HepG2 (cell line): ENCODE data around the gene SLIT3. TPM values are rescaled to one million over a fixed set of nuclear protein-coding genes. Genes with fewer than 3 reads are reported as not detected.

Source experiments
- ATAC-seq: fragments of 200-7000 bp; cut with Tn5 transposase; 3 replicates; pipeline ENCODE4 v1.9.1; 2020; ENCODE audit warnings: mild to moderate bottlenecking, moderate library complexity
- BruUV-seq: library from RNA; stranded (reverse); fragments of 400-500 nt; replicated peaks from 2 replicates; lab custom pipeline; 2021; lab: Mats Ljungman, UMichigan
- CTCF ChIA-PET: fragments of 300-600 bp; formaldehyde crosslinking; extraction: SDS; loops from one replicate; lab custom pipeline; 2021; ENCODE audit warnings: low total read pairs, inconsistent platforms, low intra/inter-chr PET ratio; lab: Yijun Ruan, JAX
- POLR2A ChIA-PET: fragments of 350-600 bp; sonication (Branson Sonifier 250); formaldehyde crosslinking; loops from one replicate; lab custom pipeline; 2020; ENCODE audit warnings: antibody characterized with exemption, inconsistent platforms; lab: Yijun Ruan, JAX
- DNase-seq: peaks from one replicate; pipeline ENCODE4 v3.0.0-alpha.2; 2015; ENCODE audit warnings: low spot score
- FAIRE-seq: peaks from 3 replicates; lab custom pipeline; 2011; peaks lifted over from hg19 to GRCh38; lab: Jason Lieb, UNC
- H2AFZ ChIP-seq: one replicate; pipeline ENCODE4 v1.6.1; 2011; ENCODE audit warnings: low read length, inconsistent platforms
- H3K27ac ChIP-seq: fragments of 300-600 bp; 3 replicates; pipeline ENCODE4 v1.8.0; 2011; ENCODE audit warnings: mixed run types, mild to moderate bottlenecking, mixed read lengths, low read length, inconsistent platforms; ENCODE audit not compliant: insufficient read depth; ENCODE audit errors: extremely low read length
- H3K27me3 ChIP-seq, 2 experiments: fragments of 200-600 bp in 1 of 2; 2 replicates in 1 of 2; 3 replicates in 1 of 2; pipeline versions ENCODE4 v1.6.0 to v1.8.0; 2011; ENCODE audit warnings: low read length in 2 of 2, mild to moderate bottlenecking in 2 of 2, moderate library complexity in 2 of 2, inconsistent platforms in 1 of 2; ENCODE audit not compliant: insufficient read depth in 2 of 2, control insufficient read depth in 1 of 2
- H3K36me3 ChIP-seq, 2 experiments: fragments of 200-600 bp in 1 of 2; replicated peaks in 1 of 2; 2 replicates in 1 of 2; 3 replicates in 1 of 2; pipeline versions ENCODE4 v1.5.1 to v1.8.0; 2011; ENCODE audit warnings: low read length in 2 of 2, inconsistent platforms in 1 of 2; ENCODE audit not compliant: insufficient read depth in 2 of 2, control insufficient read depth in 1 of 2
- H3K4me1 ChIP-seq: 2 replicates; pipeline ENCODE4 v1.5.1; 2012; ENCODE audit warnings: low read length, inconsistent platforms; ENCODE audit not compliant: insufficient read depth
- H3K4me2 ChIP-seq: 2 replicates; pipeline ENCODE4 v1.6.0; 2011; ENCODE audit warnings: low read depth, low read length, inconsistent platforms
- H3K4me3 ChIP-seq, 3 experiments: fragments of 200-600 bp in 1 of 3; sonication (generic), shearing (Covaris generic) in 1 of 3; replicated peaks in 1 of 3; 2 replicates each; pipeline ENCODE4 v1.5.1; 2011 to 2016; ENCODE audit warnings: low read length in 3 of 3, inconsistent platforms in 2 of 3, low read depth in 2 of 3, mild to moderate bottlenecking in 2 of 3, control low read depth in 1 of 3, mixed read lengths in 1 of 3; ENCODE audit not compliant: insufficient read depth in 1 of 3
- H3K79me2 ChIP-seq: one replicate; pipeline ENCODE4 v1.6.1; 2011; ENCODE audit warnings: low read length, inconsistent platforms; ENCODE audit not compliant: insufficient read depth
- H3K9ac ChIP-seq: 2 replicates; pipeline ENCODE4 v1.6.0; 2011; ENCODE audit warnings: mild to moderate bottlenecking, low read depth, low read length, inconsistent platforms; ENCODE audit not compliant: insufficient read depth
- H3K9me3 ChIP-seq: 2 replicates; pipeline ENCODE4 v1.5.1; 2012; ENCODE audit warnings: mild to moderate bottlenecking, low read length
- H4K20me1 ChIP-seq: 2 replicates; pipeline ENCODE4 v1.6.0; 2011; ENCODE audit warnings: inconsistent platforms, mild to moderate bottlenecking, low read length, moderate library complexity; ENCODE audit not compliant: insufficient read depth
- ATF3 ChIP-seq: sonication (generic); formaldehyde crosslinking; IDR thresholded peaks from 2 replicates; pipeline ENCODE4 v1.4.0; 2020; ENCODE audit warnings: missing genetic modification reagents
- CBFB ChIP-seq: sonication (generic); formaldehyde crosslinking; IDR thresholded peaks from 2 replicates; pipeline ENCODE4 v1.4.0; 2020; ENCODE audit warnings: missing genetic modification reagents
- MLXIP ChIP-seq: sonication (generic); formaldehyde crosslinking; IDR thresholded peaks from 2 replicates; pipeline ENCODE4 v1.9.0; 2021; ENCODE audit warnings: missing genetic modification reagents, borderline replicate concordance
- MTF2 ChIP-seq: sonication (generic); formaldehyde crosslinking; IDR thresholded peaks from 2 replicates; pipeline ENCODE4 v1.5.0; 2020; ENCODE audit warnings: missing genetic modification reagents, borderline replicate concordance
- POLR2A ChIP-seq, 2 experiments: IDR thresholded peaks; 2 replicates each; pipeline ENCODE4 v1.6.1; 2011; ENCODE audit warnings: low read depth in 2 of 2, low read length in 2 of 2, mild to moderate bottlenecking in 1 of 2, moderate library complexity in 1 of 2; ENCODE audit not compliant: insufficient read depth in 1 of 2
- SMARCC2 ChIP-seq: fragments of 450-650 bp; IDR thresholded peaks from 2 replicates; pipeline ENCODE4 v1.6.1; 2017; ENCODE audit warnings: antibody characterized with exemption, mild to moderate bottlenecking
- SMYD3 ChIP-seq: sonication (generic); formaldehyde crosslinking; IDR thresholded peaks from 2 replicates; pipeline ENCODE4 v1.8.1; 2023; ENCODE audit warnings: mild to moderate bottlenecking, missing genetic modification reagents
- ZNF20 ChIP-seq: sonication (generic); formaldehyde crosslinking; IDR thresholded peaks from 2 replicates; pipeline ENCODE4 v1.4.0; 2020; ENCODE audit warnings: mild to moderate bottlenecking, moderate library complexity, missing genetic modification reagents
- ZNF205 ChIP-seq: IDR thresholded peaks from 2 replicates; pipeline ENCODE4 v1.6.1; 2018; ENCODE audit warnings: missing biosample characterization, missing genetic modification reagents
- whole genome bisulfite sequencing: methylation state at CpG from one replicate; pipeline ENCODE4 v1.1.6; 2017; ENCODE audit warnings: low lambda C conversion rate; 5-methylcytosine and 5-hydroxymethylcytosine counted together
- in situ Hi-C: cut with HindIII; loops from 2 replicates; pipeline ENCODE4 v1.10.0; 2017; ENCODE audit warnings: low pct_unique_long_range_greater_than_20kb; ENCODE audit not compliant: extremely low pct_ligation_motif_present
- intact Hi-C: fragments of 100-400 bp; cut with micrococcal nuclease; formaldehyde crosslinking; loops from one replicate; pipeline ENCODE4 v1.10.0; 2022; ENCODE audit not compliant: unreplicated experiment
- polyA plus RNA-seq, 8 experiments: library from polyadenylated mRNA; depleted of rRNA in 3 of 8; stranded (reverse) in 7 of 8; unstranded in 1 of 8; fragments of >200 nt; fragmentation: Illumina TruSeq in 4 of 8; extraction: Trizol in 4 of 8; gene quantifications; 2 replicates each; pipeline versions ENCODE4 v1.2.1 to v1.2.3, GENCODE V29; 2011 to 2016; ENCODE audit warnings: low read depth in 4 of 8, missing spikeins in 1 of 8, mixed read lengths in 1 of 8; ENCODE audit not compliant: insufficient read depth in 1 of 8
- total RNA-seq, 5 experiments: library from RNA; depleted of rRNA; stranded (reverse); fragments of >200 nt; fragmentation: Illumina TruSeq; extraction: Trizol; gene quantifications; 2 replicates each; pipeline ENCODE4 v1.2.3, GENCODE V29; 2016; ENCODE audit warnings: low read depth in 1 of 5

The SLIT3 gene
- total and polyA plus RNA-seq, 2 of the 13 experiments (the other 11 are each of a cell fraction or from before 2014, with no cell fraction given): not detected

DNA sequence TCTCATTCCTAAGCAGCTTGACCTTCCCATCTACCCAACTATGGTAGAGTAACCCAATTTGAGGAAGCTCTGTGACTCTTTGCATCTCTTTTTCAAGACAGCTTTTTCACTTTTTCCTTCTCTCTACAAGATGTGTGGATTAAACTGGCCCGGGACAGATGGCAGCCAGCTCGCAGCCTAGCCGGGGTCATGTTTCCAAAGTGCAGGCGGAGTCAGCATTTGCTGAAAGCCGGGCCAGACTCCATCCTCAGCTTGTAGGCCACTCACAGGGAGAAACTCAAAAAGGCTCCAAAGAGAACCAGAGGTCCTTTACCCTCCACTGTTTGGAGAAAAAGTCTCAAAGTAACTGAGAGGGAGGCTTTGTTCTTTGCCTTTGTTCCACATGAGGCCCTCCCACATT is 435.0 kb downstream of the SLIT3 start:
- no peak for ATAC-seq
- no peaks in the 10 kb centered on the region for H3K4me1 ChIP-seq
- H3K79me2 ChIP-seq: no peaks in the 10 kb centered on the region
- no peak for FAIRE-seq
- H3K36me3 ChIP-seq: no peaks in the 10 kb centered on the region
- CTCF ChIA-PET: no interaction called here
- H2AFZ ChIP-seq: no peak overlapping the region
- no peak overlapping the region for H3K4me3 ChIP-seq
- no peaks in the 10 kb centered on the region for H4K20me1 ChIP-seq
- H3K27me3 ChIP-seq: peaks cover 1 to 24% of the 10 kb centered on the region in 2 experiments; a peak in 1 of 5 replicates
- no TSS peak for BruUV-seq
- H3K4me2 ChIP-seq: no peak overlapping the region
- in situ Hi-C loops (no loop called here), intact Hi-C loops (no loop called here)
- POLR2A ChIA-PET: no interaction called here
- H3K9ac ChIP-seq: no peak overlapping the region
- H3K27ac ChIP-seq: no peak overlapping the region
- no peak for TF ChIP-seq ATF3 (CRISPR knock-in tag)
- no peak for TF ChIP-seq SMARCC2
- no peak for TF ChIP-seq ZNF205
- no peak for DNase-seq
- 13% methylated on average over 5 of the region's 5 CpGs for WGBS
- H3K9me3 ChIP-seq: no peaks in the 10 kb centered on the region

- Histone ChIP-seq H3K27ac (no peak overlapping the region), H3K9me3 (no peaks in the 10 kb centered on the region), H3K4me2 (no peak overlapping the region), H2AFZ (no peak overlapping the region), H3K79me2 (no peaks in the 10 kb centered on the region), H3K4me3 (no peak overlapping the region), H3K36me3 (no peaks in the 10 kb centered on the region), H3K4me1 (no peaks in the 10 kb centered on the region), H3K27me3 (peaks cover 0 to 16% of the 10 kb centered on the region in 2 experiments; a peak in 2 of 5 replicates), H4K20me1 (no peaks in the 10 kb centered on the region), H3K9ac (no peak overlapping the region)
- no TSS peak for BruUV-seq
- intact Hi-C loops: no loop called here
- ChIA-PET CTCF (no interaction called here), POLR2A (no interaction called here)
- in situ Hi-C loops: no loop called here
- ATAC-seq (no peak), DNase-seq (no peak), FAIRE-seq (no peak)
- WGBS: 34% methylated on average over 5 of the region's 5 CpGs
- no peak for TF ChIP-seq ZNF20 (CRISPR knock-in tag)
- TF ChIP-seq POLR2A (IDR thresholded peaks at IDR 0.05; ENCODE audit: insufficient read depth in 1 of 2, low read depth in 2 of 2, low read length in 2 of 2): no peak
- no peak for TF ChIP-seq SMYD3 (CRISPR knock-in tag)
- no peak for TF ChIP-seq MLXIP (CRISPR knock-in tag)
- TF ChIP-seq MTF2 (CRISPR knock-in tag): no peak
- no peak for TF ChIP-seq CBFB (CRISPR knock-in tag)
These were observed 437.9 kb downstream of the SLIT3 start for GRCh38 chr5:168863021-168863420.
